ENCODE results near the gene ARHGAP28.

ARHGAP28 gene, protein sequence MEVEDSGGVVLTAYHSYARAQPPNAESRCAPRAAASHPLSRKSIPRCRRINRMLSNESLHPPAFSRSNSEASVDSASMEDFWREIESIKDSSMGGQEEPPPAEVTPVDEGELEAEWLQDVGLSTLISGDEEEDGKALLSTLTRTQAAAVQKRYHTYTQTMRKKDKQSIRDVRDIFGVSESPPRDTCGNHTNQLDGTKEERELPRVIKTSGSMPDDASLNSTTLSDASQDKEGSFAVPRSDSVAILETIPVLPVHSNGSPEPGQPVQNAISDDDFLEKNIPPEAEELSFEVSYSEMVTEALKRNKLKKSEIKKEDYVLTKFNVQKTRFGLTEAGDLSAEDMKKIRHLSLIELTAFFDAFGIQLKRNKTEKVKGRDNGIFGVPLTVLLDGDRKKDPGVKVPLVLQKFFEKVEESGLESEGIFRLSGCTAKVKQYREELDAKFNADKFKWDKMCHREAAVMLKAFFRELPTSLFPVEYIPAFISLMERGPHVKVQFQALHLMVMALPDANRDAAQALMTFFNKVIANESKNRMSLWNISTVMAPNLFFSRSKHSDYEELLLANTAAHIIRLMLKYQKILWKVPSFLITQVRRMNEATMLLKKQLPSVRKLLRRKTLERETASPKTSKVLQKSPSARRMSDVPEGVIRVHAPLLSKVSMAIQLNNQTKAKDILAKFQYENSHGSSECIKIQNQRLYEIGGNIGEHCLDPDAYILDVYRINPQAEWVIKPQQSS

DNA sequence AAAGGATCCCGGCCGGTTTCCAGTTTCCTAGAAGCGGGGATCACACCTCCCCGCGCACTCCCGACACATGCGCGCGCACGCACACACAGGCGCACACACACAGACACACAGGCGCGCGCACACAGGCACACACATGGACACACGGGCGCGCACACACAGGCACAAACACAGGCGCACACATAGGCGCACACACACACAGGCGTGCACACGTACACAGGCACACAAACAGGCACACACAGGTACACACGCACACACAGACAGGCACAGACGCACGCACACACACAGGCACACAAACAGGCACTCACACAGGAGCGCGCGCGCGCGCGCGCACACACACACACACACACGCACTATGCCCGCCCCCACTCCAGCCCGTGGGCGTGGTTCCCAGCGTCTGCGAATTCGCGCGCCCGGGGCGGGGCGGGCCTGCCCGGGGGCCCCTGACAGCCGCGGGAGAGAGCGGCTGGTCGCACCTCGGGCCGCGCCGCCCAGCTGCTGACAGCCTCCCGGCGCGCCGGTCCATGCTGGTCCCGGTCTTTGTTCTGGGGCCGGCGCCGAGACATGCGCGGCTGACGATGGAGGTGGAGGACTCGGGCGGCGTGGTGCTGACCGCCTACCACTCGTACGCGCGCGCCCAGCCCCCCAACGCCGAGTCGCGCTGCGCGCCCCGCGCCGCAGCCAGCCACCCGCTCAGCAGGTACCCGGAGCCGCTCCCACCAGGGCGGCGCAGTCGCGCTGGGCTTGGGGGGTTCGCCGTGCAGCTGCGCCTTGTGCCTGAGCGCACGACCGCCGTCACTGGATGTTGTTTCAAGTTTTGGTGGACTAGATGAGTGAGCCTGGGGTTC lies at the start of gene ARHGAP28:
TSS of gene ARHGAP28 (plus strand) at position 470 of the 845 bp plus-strand sequence. CDS start at position 576, 106 bp downstream.
- DNase-seq = peak; percentile 77

DNA sequence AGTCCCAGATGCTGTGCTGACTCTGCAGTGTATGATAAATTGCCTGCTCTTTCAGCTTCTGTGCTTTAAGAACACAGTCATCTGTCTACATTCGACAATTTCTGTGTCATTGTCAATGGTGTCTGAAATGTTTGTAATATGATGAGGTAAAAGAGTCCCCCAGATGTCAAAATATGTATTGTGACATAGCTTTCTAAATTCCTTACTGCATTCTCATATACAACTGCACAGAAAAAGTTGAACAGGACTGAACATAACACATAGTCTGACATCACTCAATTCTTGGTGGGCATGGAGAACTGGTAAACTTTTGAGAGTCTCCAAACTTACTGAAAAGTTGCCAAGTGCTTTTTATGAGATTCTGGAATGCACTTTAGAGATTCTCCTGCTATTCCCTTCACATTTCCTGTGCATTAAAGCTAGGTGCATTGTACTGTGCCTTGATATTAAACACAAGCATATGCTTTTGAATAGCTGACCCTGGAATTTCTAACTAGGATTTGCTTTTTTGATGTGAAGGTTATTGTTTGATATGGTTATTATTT lies 48.1 kb upstream of the ARHGAP28 start:
- DNase-seq = no peak

- DNase-seq = no peak
These were observed 46.9 kb upstream of the ARHGAP28 start for GRCh38 chr18:6682437-6683111.

GRCh38 chr18:6683112-6683876 lies 46.2 kb upstream of the ARHGAP28 start:
- DNase-seq = no peak

GRCh38 chr18:6687676-6688075 lies 41.8 kb upstream of the ARHGAP28 start:
- DNase-seq = no peak

DNA sequence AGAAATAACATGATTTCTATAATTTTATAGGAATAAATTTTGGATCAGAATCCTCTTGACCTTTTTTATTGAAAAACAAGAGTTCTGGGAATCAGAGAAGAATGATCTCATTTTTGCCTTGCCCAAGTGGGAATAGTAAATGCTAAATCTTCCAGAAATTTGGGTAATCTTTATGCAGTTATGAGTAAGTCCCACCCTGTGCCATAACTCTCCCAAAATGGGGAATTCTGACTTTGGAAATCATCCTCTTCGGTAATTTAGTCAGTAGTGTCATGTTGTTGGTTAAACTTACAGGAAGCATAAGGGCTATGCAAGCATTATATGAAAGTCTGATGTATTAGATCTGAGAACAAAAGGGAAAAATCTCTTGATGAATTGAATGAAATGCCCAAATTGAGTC lies 20.6 kb upstream of the ARHGAP28 start:
- no peak for DNase-seq

- DNase-seq = no peak
These were observed 18.0 kb upstream of the ARHGAP28 start for GRCh38 chr18:6711467-6711866.

DNA sequence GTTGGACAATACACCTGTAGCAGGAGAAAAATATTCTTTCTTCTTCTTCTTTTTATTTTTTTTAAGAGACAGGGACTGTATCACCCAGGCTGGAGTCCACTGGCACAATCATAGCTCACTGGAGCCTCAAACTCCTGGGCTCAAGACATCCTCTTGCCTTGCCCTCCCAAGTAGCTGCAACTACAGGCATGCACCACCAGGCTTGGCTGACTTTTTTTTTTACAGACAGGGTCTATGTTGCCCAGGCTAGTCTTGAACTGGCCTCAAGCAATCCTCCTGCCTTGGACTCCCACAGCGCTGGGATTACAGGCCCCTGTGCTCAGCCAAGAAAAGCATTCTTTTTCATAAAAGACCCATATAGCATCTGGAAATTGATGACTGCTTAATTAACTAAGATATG lies 17.1 kb upstream of the ARHGAP28 start:
- DNase-seq = no peak

- DNase-seq = no peak
These were observed 15.5 kb upstream of the ARHGAP28 start for GRCh38 chr18:6714010-6714409.

DNA sequence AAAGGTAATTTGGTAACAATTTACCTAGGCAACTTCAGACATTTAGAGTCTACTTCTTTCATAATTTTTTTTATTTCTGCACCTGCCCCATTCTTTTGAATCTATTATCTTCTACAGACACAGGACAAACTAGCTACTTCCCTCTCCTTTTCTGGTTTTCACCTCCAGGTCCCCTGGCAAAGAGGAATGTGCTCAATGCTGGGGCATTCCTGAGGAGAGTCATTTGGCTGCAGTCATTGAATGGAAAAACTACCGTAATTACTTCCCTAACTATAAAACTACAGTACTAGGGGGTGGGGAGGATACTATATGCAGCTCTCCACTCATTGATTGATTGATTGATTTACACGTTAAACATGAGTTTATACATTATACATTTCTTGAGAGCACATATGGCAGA lies 11.2 kb upstream of the ARHGAP28 start:
- DNase-seq = no peak

- DNase-seq = no peak
These were observed 10.2 kb upstream of the ARHGAP28 start for GRCh38 chr18:6719098-6719846.

DNA sequence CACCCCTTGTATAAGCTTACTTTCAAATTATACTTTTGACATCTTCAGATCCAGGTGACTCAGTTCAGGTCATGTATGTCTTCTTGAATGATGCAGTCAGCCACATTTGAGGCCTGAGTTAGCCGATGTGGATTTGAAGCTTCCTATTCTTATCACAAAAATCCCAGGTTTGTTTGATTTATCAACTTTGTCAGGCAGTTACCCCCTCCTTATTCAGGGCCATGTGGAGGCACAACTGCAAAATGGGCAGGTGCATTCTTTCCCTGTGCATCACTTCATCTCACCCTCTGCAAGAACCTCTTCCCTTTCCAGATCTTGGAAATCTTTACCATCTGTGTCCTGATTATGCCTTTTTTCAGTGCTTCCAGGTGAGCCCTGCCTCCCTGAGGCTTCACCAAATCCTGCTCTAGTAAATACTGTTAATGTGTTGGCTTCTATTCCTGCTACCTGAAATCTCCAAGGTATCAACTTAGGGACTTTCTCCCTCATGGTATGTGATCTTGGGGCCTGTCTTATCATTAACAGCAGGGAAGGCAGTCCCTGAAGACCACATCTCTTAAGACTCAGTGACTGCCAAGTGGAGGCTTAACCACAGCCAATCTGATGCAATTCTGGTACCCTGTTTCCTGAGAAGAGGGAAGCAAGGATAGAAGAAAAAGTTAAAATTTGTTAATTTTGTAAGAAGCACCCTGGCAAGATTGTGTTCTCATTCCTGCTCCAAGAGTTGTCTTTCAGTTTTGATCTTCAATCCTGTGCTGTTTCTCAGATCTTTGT lies 9.4 kb upstream of the ARHGAP28 start:
- DNase-seq = no peak

DNA sequence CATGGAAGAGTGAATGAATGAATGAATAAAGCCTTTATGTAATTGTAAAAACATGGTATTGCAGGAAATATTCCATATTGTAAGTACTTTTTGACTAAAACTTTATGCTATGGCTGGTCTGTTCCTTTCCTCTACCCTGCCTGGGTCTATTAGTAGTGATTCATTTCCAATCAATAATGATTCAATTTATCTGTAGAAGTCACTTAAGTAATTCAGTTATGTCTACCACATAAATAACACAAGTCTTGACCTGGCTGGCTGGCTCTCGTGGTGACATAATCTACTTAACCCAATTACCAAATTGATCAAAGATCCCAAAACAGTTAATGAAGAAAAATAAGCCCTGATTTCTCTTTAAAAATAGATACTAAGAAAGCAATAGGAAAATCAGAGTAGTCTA lies 7.8 kb upstream of the ARHGAP28 start:
- no peak for DNase-seq

- DNase-seq = no peak
These were observed 6.8 kb upstream of the ARHGAP28 start for GRCh38 chr18:6722690-6723089.

DNA sequence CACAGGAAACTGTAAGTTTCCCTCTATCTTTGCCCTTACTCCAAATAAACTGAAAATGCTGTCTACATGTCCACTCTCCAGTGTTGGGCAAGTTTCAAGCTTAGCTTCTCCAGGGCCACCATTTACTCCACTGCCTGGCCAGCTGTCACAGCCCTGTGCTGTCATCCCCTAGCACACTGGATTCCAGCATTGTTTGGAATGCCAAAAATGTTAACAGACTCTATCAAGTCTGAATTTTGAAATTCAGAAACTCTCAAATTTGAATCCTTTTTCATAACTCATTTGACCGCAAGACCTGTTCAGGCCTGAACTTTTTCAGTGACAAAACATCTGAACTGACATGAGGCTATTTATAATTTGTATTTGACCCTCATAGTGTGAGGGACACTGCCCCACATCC lies 5.2 kb upstream of the ARHGAP28 start:
- no peak for DNase-seq

DNA sequence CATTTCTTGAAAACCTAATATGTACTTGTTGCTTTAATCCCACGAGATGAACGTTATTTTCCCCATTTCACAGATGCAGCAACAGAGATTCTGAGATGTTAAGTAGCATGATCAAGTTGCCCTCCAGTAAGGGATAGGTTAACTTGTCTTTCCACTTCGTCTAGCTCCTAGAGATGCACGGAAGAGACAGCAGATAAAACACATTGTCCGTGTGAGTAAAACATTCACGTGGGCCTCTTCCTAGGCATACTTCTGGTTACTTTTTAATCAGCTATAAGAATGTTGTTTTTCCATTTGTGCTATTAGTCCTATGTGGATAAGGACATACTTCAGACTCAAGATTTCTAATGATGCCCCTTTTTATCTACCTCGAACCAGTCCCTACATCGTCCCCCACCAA lies 1.2 kb upstream of the ARHGAP28 start:
- DNase-seq = no peak

DNA sequence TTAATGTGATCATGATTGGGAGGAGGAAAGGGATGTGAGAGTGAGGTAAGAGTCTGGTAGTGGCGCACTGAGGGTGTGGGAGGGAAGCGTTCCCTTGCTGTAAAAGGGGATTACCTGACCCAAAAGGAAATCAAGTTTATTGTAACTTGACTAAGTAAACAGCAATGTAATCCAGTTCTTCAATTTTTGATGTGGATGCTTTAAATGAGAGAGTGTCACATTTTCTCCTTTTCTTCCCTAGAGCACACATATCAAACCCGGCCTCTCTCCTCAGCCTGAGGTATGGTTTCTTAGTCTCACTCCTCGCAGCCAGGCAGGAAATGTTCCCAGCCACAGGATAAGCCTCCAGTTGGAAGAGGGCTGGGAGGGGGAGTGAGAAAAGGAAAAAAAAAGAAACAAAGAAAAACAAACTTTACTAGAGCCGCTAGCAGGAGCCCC lies 688 bp upstream of the ARHGAP28 start:
- DNase-seq = no peak

- no peak for DNase-seq
These were observed 1.1 kb downstream of the ARHGAP28 start for GRCh38 chr18:6730416-6731221.

- no peak for DNase-seq
These were observed 1.7 kb downstream of the ARHGAP28 start for GRCh38 chr18:6731222-6731596.
